SU-DHL-6 (cell line): ENCODE measurements around the gene CDKAL1.

ENCODE experiments used
- CTCF ChIP-seq: fragments of 200-600 bp; sonication (generic); IDR thresholded peaks from one replicate; pipeline ENCODE4 v1.5.1; 2017; ENCODE audit warnings: antibody characterized with exemption, mild to moderate bottlenecking, low read length, moderate library complexity; ENCODE audit not compliant: insufficient read depth, poor library complexity, severe bottlenecking
- EZH2phosphoT487 ChIP-seq: fragments of 200-600 bp; sonication (generic), shearing (Covaris generic); conservative IDR thresholded peaks from 2 replicates; pipeline ENCODE4 v1.6.1; 2018; ENCODE audit warnings: mild to moderate bottlenecking, antibody characterized with exemption, low read length, moderate library complexity, mixed read lengths

- TF ChIP-seq CTCF (no peak), EZH2phosphoT487 (no peak)
Measured at GRCh38 chr6:20919677-20920385, 385.6 kb downstream of the CDKAL1 start.
